OCI-LY7 (cell line): ENCODE data around the gene ARAP1.

ENCODE experiments used
- EZH2phosphoT487 ChIP-seq: fragments of 200-600 bp; sonication (generic); IDR thresholded peaks from 2 replicates; pipeline ENCODE4 v1.6.1; 2018; ENCODE audit warnings: low read depth, borderline replicate concordance, mild to moderate bottlenecking, mixed run types, antibody characterized with exemption, low read length, moderate library complexity, mixed read lengths
- TF ChIP-seq, protein P1 (sequence below): fragments of 200-600 bp; sonication (generic); conservative IDR thresholded peaks from 2 replicates; pipeline ENCODE4 v1.5.1; 2014; ENCODE audit warnings: mild to moderate bottlenecking, antibody characterized with exemption, low read length, moderate library complexity, mixed read lengths

GRCh38 chr11:72711141-72711540, 41.1 kb downstream of the ARAP1 start:
- TF ChIP-seq, protein P1, sequence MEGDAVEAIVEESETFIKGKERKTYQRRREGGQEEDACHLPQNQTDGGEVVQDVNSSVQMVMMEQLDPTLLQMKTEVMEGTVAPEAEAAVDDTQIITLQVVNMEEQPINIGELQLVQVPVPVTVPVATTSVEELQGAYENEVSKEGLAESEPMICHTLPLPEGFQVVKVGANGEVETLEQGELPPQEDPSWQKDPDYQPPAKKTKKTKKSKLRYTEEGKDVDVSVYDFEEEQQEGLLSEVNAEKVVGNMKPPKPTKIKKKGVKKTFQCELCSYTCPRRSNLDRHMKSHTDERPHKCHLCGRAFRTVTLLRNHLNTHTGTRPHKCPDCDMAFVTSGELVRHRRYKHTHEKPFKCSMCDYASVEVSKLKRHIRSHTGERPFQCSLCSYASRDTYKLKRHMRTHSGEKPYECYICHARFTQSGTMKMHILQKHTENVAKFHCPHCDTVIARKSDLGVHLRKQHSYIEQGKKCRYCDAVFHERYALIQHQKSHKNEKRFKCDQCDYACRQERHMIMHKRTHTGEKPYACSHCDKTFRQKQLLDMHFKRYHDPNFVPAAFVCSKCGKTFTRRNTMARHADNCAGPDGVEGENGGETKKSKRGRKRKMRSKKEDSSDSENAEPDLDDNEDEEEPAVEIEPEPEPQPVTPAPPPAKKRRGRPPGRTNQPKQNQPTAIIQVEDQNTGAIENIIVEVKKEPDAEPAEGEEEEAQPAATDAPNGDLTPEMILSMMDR = no peak
- TF ChIP-seq EZH2phosphoT487 = no peak
